Activated naive CD4-positive, alpha-beta T cell treated with anti-CD3 and anti-CD28 coated beads, Interleukin-2, amount 50 U/mL, for 72 hours (primary cell): Measurements from ENCODE around the gene BATF2. TPM values are rescaled to one million over a fixed set of nuclear protein-coding genes. Genes with fewer than 3 reads are reported as not detected.
"Not testable (repeated sequence)": the region's sequence is repeated elsewhere in the genome, so short reads cannot be mapped to it uniquely, and the experiment has no call there.

ENCODE experiments used
- ATAC-seq, 2 donors: fragments of 150-1000 bp; cut with Tn5 transposase; 2 replicates each; pipeline ENCODE4 v1.10.0; 2021; ENCODE audit warnings: mild to moderate bottlenecking in 2 of 2, moderate library complexity in 2 of 2
- DNase-seq, 2 donors: peaks; one replicate each; pipeline ENCODE4 v3.0.0; 2021 to 2022; ENCODE audit warnings: low spot score in 2 of 2
- H3K27ac Mint-ChIP-seq, 2 donors: one replicate each; pipeline ENCODE4 v1.8.0; 2022; ENCODE audit warnings: mild to moderate bottlenecking in 2 of 2, mixed read lengths in 2 of 2
- H3K36me3 Mint-ChIP-seq, 2 donors: one replicate each; pipeline ENCODE4 v1.8.0; 2022; ENCODE audit warnings: mixed read lengths in 2 of 2
- H3K9me3 Mint-ChIP-seq, 2 donors: one replicate each; pipeline ENCODE4 v1.8.0; 2022; ENCODE audit warnings: mixed read lengths in 2 of 2
- total RNA-seq, 2 donors: library from RNA; stranded (reverse); gene quantifications; one replicate each; pipeline ENCODE4 v1.2.3, GENCODE V29; 2022

Gene BATF2
- total RNA-seq, 2 donors from 2014 or later: not detected

GRCh38 chr11:65019824-65020223 lies 23.1 kb upstream of the BATF2 start:
- no peak for ATAC-seq
- no peak for DNase-seq
- H3K27ac Mint-ChIP-seq: no peak overlapping the region
- peaks cover 0 to 5% of the 10 kb centered on the region in 2 donors for H3K9me3 Mint-ChIP-seq
- H3K36me3 Mint-ChIP-seq: peaks cover 0 to 20% of the 10 kb centered on the region in 2 donors

DNA sequence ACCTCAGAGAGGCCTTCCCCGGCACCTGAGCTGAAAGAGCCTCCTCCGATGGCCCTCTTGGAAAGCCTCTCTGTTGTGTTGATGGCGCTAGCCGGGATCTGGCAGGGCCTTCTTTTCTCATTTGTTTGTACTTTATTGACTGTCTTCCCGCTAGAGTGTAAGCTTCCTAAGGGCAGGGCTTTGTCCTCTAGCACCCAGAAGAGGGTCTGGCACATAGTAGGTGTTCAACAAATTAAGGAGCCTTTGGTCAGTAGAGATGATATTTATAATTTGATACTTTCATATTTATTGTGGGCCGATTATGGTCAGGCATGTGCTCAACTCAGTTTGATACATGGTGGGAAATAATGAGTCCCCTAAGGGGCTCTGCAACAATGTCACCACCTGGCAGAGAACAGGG lies 21.2 kb upstream of the BATF2 start:
- no peak for DNase-seq
- H3K9me3 Mint-ChIP-seq: peaks cover 0 to 5% of the 10 kb centered on the region in 2 donors
- H3K36me3 Mint-ChIP-seq: peaks cover 0 to 20% of the 10 kb centered on the region in 2 donors
- peak overlapping the region in 1 of 2 donors; percentile 30 for H3K27ac Mint-ChIP-seq
- ATAC-seq: no peak

GRCh38 chr11:65016705-65017104 lies 19.9 kb upstream of the BATF2 start:
- peaks cover 0 to 20% of the 10 kb centered on the region in 2 donors for H3K36me3 Mint-ChIP-seq
- peak overlapping the region in 1 of 2 donors; percentile 19 for H3K27ac Mint-ChIP-seq
- H3K9me3 Mint-ChIP-seq: peaks cover 0 to 5% of the 10 kb centered on the region in 2 donors
- no peak for DNase-seq
- no peak for ATAC-seq

- ATAC-seq: peak in 1 of 2 donors; percentile 17
- peaks cover 0 to 20% of the 10 kb centered on the region in 2 donors for H3K36me3 Mint-ChIP-seq
- no peak for DNase-seq
- peaks cover 0 to 5% of the 10 kb centered on the region in 2 donors for H3K9me3 Mint-ChIP-seq
- H3K27ac Mint-ChIP-seq: peak overlapping the region; percentile 95 to 98
Measured at GRCh38 chr11:65014726-65015227, 18.0 kb upstream of the BATF2 start.

- H3K36me3 Mint-ChIP-seq: peaks cover 0 to 20% of the 10 kb centered on the region in 2 donors
- DNase-seq: peak; percentile 84 to 91
- peaks cover 0 to 5% of the 10 kb centered on the region in 2 donors for H3K9me3 Mint-ChIP-seq
- H3K27ac Mint-ChIP-seq: peak within 1 kb of the TSS; percentile 95 to 98
- peak; percentile 81 to 86 for ATAC-seq
Measured at GRCh38 chr11:65013888-65014725, 17.3 kb upstream of the BATF2 start, which contains the start of gene ARL2. Gene ARL2 (plus strand): TSS chr11:65014160. CDS start chr11:65014208, 48 bp downstream.

DNA sequence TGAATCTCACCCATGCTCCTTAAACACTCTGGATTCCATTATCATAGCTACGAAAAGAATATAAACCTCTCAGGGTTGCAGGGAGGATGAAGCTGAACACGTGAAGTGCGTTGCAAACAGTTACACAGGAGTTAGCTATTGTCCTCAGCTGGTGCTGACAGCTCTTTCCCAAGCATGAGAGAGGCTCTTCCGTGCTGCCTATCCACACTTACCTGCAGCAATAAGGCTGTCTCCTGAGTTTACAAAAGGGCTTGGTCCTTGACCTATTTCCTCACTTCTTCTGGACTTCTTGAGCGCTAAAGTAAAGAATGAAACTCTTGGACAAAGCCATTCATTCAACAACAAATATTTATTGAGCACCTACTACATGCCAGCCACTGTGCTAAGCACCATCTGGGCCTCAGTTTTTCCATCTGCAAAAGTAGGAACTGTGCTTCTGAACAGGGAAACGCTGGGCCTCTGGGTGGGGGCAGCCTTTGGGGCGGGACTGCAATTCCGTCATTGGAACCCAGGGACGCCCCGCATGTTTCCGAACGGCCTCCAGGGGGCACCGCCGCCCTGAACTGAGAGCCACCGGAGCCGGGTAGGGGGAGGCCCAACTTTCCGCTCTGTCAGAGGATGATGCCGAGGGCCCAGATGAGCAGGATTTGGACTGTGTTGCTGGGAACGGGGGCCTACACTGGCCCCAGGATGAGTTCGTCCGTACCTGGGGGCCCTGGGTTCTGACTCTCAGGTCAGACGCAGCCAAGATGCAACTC lies 16.5 kb upstream of the BATF2 start:
- peak; percentile 85 to 89 for ATAC-seq
- peak; percentile 91 to 93 for DNase-seq
- H3K27ac Mint-ChIP-seq: peak overlapping the region; percentile 95 to 97
- H3K36me3 Mint-ChIP-seq: peaks cover 0 to 20% of the 10 kb centered on the region in 2 donors
- H3K9me3 Mint-ChIP-seq: peaks cover 0 to 5% of the 10 kb centered on the region in 2 donors

GRCh38 chr11:65008873-65009272 lies 12.1 kb upstream of the BATF2 start:
- H3K27ac Mint-ChIP-seq: no peak overlapping the region
- ATAC-seq (no peak), DNase-seq (no peak)
- H3K9me3 Mint-ChIP-seq: no peaks in the 10 kb centered on the region
- H3K36me3 Mint-ChIP-seq: no peaks in the 10 kb centered on the region

DNA sequence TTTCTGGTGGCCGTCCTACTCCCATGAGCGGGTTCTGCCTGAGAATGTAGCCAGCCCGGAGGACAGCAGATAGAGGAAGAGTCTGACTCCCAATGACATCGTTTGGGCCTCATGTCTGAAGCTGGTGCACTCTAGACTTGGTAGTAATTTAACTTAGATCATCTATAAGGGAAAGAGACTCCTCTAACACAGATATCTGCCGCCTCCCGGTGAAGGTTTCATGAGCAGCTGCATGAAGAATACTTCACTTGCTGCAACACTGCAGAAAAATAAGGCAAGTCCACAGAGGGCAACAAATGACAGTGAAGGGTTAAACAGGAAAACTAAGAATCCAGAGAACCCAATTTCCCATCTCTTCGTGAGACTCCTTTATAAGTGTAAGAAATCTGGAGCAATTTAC lies 11.2 kb upstream of the BATF2 start:
- no peak overlapping the region for H3K27ac Mint-ChIP-seq
- DNase-seq (no peak), ATAC-seq (no peak)
- H3K36me3 Mint-ChIP-seq: no peaks in the 10 kb centered on the region
- H3K9me3 Mint-ChIP-seq: no peaks in the 10 kb centered on the region

DNA sequence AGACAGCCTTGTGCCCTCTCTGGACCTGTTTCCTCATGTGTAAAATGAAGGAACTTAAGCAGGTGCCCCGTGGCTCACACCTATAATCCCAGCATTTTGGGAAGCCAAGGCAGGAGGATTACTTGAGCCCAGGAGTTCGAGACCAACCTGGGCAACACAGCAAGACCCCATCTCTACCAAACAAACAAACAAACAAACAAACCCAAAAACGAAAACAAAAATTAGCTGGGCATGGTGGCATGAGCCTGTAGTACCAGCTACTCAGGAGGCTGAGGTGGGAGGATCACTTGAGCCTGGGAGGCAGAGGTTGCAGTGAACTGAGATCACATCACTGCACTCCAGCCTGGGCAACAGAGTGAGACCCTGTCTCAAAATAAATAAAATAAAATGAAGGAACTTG lies 7.2 kb upstream of the BATF2 start:
- ATAC-seq, H3K27ac Mint-ChIP-seq, H3K9me3 Mint-ChIP-seq, H3K36me3 Mint-ChIP-seq, DNase-seq: not testable (repeated sequence)

GRCh38 chr11:65003282-65003681 lies 6.5 kb upstream of the BATF2 start:
- Mint-ChIP-seq H3K27ac (no peak overlapping the region), H3K9me3 (no peaks in the 10 kb centered on the region), H3K36me3 (no peaks in the 10 kb centered on the region)
- ATAC-seq (no peak), DNase-seq (no peak)

DNA sequence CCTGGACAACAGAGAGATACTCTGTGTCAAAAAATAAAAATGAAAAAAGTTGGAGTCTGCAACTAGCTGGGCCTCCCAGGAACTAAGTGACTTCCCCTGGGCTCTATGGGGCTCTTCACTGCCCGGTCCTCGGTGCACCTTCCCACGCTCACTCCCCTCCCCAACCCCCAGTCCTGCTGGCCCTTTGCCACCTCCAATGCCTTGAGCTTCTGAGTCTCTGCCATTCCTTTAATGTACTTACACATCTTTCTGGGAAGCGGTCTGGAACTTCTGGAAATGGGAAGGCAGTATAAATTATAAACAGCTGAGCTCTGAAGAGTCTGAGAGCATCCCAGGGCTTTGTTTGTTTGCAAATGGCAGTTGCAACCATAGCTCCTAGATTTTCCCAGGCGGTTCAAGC lies 5.9 kb upstream of the BATF2 start:
- ATAC-seq (no peak), DNase-seq (no peak)
- no peak overlapping the region for H3K27ac Mint-ChIP-seq
- no peaks in the 10 kb centered on the region for H3K9me3 Mint-ChIP-seq
- no peaks in the 10 kb centered on the region for H3K36me3 Mint-ChIP-seq

GRCh38 chr11:64999478-64999877 lies 2.7 kb upstream of the BATF2 start:
- H3K36me3 Mint-ChIP-seq: no peaks in the 10 kb centered on the region
- ATAC-seq (no peak), DNase-seq (no peak)
- no peaks in the 10 kb centered on the region for H3K9me3 Mint-ChIP-seq
- no peak overlapping the region for H3K27ac Mint-ChIP-seq

- Mint-ChIP-seq H3K27ac (peak overlapping the region; percentile 65 to 74), H3K9me3 (no peaks in the 10 kb centered on the region), H3K36me3 (no peaks in the 10 kb centered on the region)
- ATAC-seq: no peak
- no peak for DNase-seq
Measured at GRCh38 chr11:64998690-64999431, 2.1 kb upstream of the BATF2 start.

- H3K27ac Mint-ChIP-seq: peak overlapping the region in 1 of 2 donors; percentile 65
- ATAC-seq: no peak
- no peaks in the 10 kb centered on the region for H3K9me3 Mint-ChIP-seq
- no peaks in the 10 kb centered on the region for H3K36me3 Mint-ChIP-seq
- DNase-seq: no peak
Measured at GRCh38 chr11:64998141-64998540, 1.4 kb upstream of the BATF2 start.

GRCh38 chr11:64996327-64996709 lies 453 bp downstream of the BATF2 start:
- DNase-seq: no peak
- no peaks in the 10 kb centered on the region for H3K36me3 Mint-ChIP-seq
- H3K9me3 Mint-ChIP-seq: no peaks in the 10 kb centered on the region
- peak overlapping the region in 1 of 2 donors; percentile 34 for H3K27ac Mint-ChIP-seq
- ATAC-seq: no peak

DNA sequence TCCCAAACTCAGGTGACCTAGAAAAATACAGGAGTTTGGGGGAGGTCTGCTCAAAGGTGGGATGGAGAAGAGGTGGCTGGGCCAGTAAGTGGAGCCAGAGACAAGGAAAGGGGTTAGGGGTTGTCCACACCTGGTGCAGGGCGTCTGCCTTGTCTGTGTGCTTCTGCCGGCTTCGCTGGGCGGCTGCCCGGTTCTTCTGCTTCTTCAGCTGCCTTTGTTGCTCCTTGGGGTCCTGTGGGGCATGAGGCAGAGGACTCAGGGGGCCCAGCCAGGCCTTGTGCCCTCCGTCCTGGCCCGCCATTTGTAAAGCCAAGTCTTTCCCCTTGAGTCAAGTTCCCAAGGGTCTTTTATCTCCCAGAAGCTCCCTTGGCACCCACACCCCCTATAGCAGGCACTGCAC lies 2.5 kb downstream of the BATF2 start:
- DNase-seq: no peak
- Mint-ChIP-seq H3K27ac (no peak overlapping the region), H3K36me3 (no peaks in the 10 kb centered on the region), H3K9me3 (no peaks in the 10 kb centered on the region)
- no peak for ATAC-seq
